GM18526 (cell line): Measurements from ENCODE around the gene ZNF687.
A peak's percentile ranks its signal among the peaks of the same experiment; 100 is the strongest.

Experiments
- POLR2A ChIP-seq: IDR thresholded peaks from 3 replicates; pipeline ENCODE4 v1.6.1; 2011; ENCODE audit not compliant: insufficient read length; ENCODE audit errors: extremely low read depth

Gene ZNF687

GRCh38 chr1:151266821-151267220 lies 15.3 kb upstream of the ZNF687 start:
- no peak for TF ChIP-seq POLR2A

- TF ChIP-seq POLR2A = no peak
Observed at GRCh38 chr1:151267760-151268159, 14.3 kb upstream of the ZNF687 start.

GRCh38 chr1:151273924-151274466 lies 8.1 kb upstream of the ZNF687 start:
- TF ChIP-seq POLR2A = no peak

- no peak for TF ChIP-seq POLR2A
Observed at GRCh38 chr1:151277249-151277648, 4.8 kb upstream of the ZNF687 start.

- peak; percentile 54 for TF ChIP-seq POLR2A
Observed at GRCh38 chr1:151281225-151281968, 702 bp upstream of the ZNF687 start.

GRCh38 chr1:151282883-151283725 lies 1.0 kb downstream of the ZNF687 start:
- no peak for TF ChIP-seq POLR2A

- no peak for TF ChIP-seq POLR2A
Observed at GRCh38 chr1:151284013-151284577, 2.0 kb downstream of the ZNF687 start.

- no peak for TF ChIP-seq POLR2A
Observed at GRCh38 chr1:151286619-151287340, 4.7 kb downstream of the ZNF687 start.

- no peak for TF ChIP-seq POLR2A
Observed at GRCh38 chr1:151287341-151287699, 5.2 kb downstream of the ZNF687 start.

GRCh38 chr1:151287767-151288500 lies 5.8 kb downstream of the ZNF687 start:
- TF ChIP-seq POLR2A = no peak

GRCh38 chr1:151288502-151288901 lies 6.4 kb downstream of the ZNF687 start:
- TF ChIP-seq POLR2A = peak; percentile 20

- TF ChIP-seq POLR2A = no peak
Observed at GRCh38 chr1:151289080-151289935, 7.2 kb downstream of the ZNF687 start.

GRCh38 chr1:151289991-151290708 lies 8.1 kb downstream of the ZNF687 start:
- no peak for TF ChIP-seq POLR2A
